Fibroblast of mammary gland (primary cell): ENCODE measurements around the gene THEM5.
"Not testable (repeated sequence)": the region's sequence is repeated elsewhere in the genome, so short reads cannot be mapped to it uniquely, and the experiment has no call there.

Experiments used
- DNase-seq: peaks from one replicate; pipeline ENCODE4 v3.0.0-alpha.2; 2010; ENCODE audit warnings: low read depth
- H3K4me3 ChIP-seq: 2 replicates; pipeline ENCODE4 v1.5.1; 2011; ENCODE audit warnings: low read depth, mild to moderate bottlenecking, low read length, moderate library complexity; ENCODE audit not compliant: control insufficient read depth
- CTCF ChIP-seq: conservative IDR thresholded peaks from 2 replicates; pipeline ENCODE4 v1.5.1; 2011; ENCODE audit warnings: low read depth, low read length, inconsistent platforms; ENCODE audit not compliant: control insufficient read depth, insufficient read depth

The THEM5 gene

GRCh38 chr1:151855933-151856332 lies 2.4 kb upstream of the THEM5 start:
- no peak overlapping the region for H3K4me3 ChIP-seq
- no peak for DNase-seq
- no peak for TF ChIP-seq CTCF

- not testable (repeated sequence) for DNase-seq, H3K4me3 ChIP-seq
These were observed 2.0 kb upstream of the THEM5 start for GRCh38 chr1:151855516-151855915.

- no peak for DNase-seq
- H3K4me3 ChIP-seq: no peak overlapping the region
- TF ChIP-seq CTCF: no peak
These were observed 1.1 kb upstream of the THEM5 start for GRCh38 chr1:151854658-151855057.

DNA sequence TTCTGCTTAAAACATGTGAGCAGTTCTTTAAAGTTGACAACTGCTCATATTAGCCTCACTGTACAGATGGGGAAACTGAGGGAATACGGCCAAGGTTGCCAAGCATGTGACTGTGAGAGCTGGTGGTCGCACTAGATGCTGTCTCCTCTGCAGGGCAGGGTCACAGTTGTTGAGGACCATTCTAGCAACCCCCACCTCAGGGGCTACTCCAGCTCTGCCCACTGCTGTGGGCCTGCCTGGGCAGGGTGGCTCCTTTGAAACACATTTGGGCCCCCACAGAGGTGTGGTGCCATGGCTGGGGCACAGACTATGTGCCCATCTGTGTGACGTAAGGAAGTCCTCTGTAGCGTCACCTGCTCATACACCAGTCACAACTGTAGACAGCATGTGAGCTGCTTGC lies 779 bp downstream of the THEM5 start:
- TF ChIP-seq CTCF: no peak

DNA sequence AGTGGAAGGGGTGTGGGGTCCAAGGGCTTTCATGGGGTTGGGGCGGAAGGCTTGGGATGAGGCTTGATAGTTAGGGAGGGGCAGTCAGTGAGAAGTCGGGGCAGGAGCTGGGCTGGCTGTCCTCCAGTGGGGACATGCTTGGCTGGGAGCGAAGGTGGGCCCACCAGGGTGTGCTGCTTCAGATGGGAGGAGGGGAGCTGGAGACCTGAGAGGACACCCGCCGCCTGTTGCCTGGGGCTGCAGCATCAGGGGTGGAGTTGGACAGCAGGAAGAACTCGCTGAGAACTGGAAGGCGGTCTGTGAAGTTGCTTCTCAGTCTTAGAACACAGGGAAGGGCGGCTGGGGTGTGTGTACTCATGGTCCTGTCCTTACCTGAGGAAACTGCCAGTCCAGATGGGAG lies 1.6 kb downstream of the THEM5 start:
- no peak for DNase-seq
- no peak for TF ChIP-seq CTCF
- no peak overlapping the region for H3K4me3 ChIP-seq

More for the DNA sequence above, 779 bp downstream of the THEM5 start:
- DNase-seq: no peak
- H3K4me3 ChIP-seq: no peak overlapping the region

DNA sequence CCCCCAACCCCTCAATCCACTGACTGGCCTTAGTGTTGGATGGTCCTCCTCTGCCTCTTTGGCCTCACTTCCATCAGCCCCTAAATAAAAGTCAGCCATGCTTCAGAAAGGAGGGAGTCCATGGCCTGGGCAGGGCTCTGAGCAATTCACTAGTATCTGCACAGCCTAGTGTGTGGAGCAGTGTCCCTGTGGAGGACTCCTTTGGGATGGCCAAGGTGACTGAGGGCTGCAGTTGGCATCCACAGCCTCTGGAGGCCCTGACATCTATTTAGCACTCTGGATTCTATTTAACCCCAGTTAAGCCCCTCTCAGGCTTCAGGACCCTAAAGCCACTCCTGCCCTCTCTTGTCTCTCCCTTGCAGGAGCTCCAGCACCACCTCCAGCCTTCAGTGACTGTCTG lies 3.6 kb downstream of the THEM5 start:
- DNase-seq: no peak
- no peak for TF ChIP-seq CTCF
- no peak overlapping the region for H3K4me3 ChIP-seq

DNA sequence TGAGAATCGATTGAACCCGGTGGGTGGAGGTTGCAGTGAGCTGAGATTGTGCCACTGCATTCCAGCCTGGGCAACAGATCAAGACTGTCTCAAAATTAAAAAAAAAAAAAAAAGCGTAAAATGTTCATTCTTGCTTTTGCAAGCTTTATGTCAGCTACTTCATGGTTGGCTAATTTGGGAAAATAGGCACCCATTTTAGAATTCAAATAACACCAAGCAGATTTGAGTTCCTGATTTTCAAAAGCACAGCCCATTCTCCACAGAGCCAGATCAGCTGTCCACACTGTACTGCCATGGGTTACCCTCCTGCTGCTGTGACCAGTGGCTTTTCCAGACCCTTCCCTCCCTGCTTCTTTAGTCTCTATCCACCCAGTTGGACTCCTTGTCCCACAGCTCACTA lies 4.4 kb downstream of the THEM5 start:
- no peak for TF ChIP-seq CTCF
- no peak for DNase-seq
- H3K4me3 ChIP-seq: no peak overlapping the region
